ENCODE data around the gene NUBP1. TPM values are rescaled to one million over a fixed set of nuclear protein-coding genes. Genes with fewer than 3 reads are reported as not detected.

The NUBP1 gene
- total and polyA plus RNA-seq, 9 of the 15 experiments (the other 6 are each of a cell fraction or from before 2014, with no cell fraction given) = 17.2 to 55.1 (median 35.6) TPM

DNA sequence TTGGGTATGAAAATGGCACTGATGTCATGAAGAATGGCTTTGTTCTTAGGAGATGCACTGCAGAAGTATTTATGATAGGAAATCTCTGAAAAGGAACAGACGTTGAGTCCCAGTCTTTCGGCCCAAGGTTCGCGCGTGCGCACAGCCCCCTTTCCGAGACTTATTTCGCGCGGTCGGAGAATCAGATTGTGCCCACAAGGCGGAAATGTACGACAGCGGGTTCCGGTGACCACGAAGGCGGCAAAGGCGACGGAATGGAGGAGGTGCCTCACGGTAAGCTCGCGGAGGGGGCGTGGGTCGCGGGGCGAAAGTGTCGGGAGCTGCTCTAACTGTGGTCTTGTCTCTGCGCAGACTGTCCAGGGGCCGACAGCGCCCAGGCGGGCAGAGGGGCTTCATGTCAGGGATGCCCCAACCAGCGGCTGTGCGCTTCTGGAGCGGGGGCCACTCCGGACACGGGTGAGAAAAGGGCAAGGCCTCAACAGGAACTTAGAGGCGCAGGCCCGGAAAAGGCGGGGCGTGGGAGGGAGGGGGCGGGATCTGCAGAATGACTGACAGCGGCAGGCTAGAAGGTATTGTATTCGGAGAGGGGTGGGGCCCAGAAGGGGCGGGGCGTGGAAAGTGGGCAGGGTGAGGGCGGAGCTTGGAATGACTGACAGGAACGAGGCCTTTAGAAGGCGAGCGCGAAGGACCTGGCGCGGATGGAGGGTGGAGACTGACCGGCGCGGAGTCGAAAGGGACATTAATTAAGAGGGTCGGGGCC lies at the start of gene NUBP1 (continued):
- no peak for TF ChIP-seq RAD51 (IDR thresholded peaks at IDR 0.05; ENCODE audit: borderline replicate concordance, low read depth)
- TF ChIP-seq NRF1 (conservative IDR thresholded peaks at IDR 0.05 in 1 of 2, IDR thresholded peaks at IDR 0.05 in 1 of 2) = peak; percentile 96 to 97
- TF ChIP-seq, protein P1, sequence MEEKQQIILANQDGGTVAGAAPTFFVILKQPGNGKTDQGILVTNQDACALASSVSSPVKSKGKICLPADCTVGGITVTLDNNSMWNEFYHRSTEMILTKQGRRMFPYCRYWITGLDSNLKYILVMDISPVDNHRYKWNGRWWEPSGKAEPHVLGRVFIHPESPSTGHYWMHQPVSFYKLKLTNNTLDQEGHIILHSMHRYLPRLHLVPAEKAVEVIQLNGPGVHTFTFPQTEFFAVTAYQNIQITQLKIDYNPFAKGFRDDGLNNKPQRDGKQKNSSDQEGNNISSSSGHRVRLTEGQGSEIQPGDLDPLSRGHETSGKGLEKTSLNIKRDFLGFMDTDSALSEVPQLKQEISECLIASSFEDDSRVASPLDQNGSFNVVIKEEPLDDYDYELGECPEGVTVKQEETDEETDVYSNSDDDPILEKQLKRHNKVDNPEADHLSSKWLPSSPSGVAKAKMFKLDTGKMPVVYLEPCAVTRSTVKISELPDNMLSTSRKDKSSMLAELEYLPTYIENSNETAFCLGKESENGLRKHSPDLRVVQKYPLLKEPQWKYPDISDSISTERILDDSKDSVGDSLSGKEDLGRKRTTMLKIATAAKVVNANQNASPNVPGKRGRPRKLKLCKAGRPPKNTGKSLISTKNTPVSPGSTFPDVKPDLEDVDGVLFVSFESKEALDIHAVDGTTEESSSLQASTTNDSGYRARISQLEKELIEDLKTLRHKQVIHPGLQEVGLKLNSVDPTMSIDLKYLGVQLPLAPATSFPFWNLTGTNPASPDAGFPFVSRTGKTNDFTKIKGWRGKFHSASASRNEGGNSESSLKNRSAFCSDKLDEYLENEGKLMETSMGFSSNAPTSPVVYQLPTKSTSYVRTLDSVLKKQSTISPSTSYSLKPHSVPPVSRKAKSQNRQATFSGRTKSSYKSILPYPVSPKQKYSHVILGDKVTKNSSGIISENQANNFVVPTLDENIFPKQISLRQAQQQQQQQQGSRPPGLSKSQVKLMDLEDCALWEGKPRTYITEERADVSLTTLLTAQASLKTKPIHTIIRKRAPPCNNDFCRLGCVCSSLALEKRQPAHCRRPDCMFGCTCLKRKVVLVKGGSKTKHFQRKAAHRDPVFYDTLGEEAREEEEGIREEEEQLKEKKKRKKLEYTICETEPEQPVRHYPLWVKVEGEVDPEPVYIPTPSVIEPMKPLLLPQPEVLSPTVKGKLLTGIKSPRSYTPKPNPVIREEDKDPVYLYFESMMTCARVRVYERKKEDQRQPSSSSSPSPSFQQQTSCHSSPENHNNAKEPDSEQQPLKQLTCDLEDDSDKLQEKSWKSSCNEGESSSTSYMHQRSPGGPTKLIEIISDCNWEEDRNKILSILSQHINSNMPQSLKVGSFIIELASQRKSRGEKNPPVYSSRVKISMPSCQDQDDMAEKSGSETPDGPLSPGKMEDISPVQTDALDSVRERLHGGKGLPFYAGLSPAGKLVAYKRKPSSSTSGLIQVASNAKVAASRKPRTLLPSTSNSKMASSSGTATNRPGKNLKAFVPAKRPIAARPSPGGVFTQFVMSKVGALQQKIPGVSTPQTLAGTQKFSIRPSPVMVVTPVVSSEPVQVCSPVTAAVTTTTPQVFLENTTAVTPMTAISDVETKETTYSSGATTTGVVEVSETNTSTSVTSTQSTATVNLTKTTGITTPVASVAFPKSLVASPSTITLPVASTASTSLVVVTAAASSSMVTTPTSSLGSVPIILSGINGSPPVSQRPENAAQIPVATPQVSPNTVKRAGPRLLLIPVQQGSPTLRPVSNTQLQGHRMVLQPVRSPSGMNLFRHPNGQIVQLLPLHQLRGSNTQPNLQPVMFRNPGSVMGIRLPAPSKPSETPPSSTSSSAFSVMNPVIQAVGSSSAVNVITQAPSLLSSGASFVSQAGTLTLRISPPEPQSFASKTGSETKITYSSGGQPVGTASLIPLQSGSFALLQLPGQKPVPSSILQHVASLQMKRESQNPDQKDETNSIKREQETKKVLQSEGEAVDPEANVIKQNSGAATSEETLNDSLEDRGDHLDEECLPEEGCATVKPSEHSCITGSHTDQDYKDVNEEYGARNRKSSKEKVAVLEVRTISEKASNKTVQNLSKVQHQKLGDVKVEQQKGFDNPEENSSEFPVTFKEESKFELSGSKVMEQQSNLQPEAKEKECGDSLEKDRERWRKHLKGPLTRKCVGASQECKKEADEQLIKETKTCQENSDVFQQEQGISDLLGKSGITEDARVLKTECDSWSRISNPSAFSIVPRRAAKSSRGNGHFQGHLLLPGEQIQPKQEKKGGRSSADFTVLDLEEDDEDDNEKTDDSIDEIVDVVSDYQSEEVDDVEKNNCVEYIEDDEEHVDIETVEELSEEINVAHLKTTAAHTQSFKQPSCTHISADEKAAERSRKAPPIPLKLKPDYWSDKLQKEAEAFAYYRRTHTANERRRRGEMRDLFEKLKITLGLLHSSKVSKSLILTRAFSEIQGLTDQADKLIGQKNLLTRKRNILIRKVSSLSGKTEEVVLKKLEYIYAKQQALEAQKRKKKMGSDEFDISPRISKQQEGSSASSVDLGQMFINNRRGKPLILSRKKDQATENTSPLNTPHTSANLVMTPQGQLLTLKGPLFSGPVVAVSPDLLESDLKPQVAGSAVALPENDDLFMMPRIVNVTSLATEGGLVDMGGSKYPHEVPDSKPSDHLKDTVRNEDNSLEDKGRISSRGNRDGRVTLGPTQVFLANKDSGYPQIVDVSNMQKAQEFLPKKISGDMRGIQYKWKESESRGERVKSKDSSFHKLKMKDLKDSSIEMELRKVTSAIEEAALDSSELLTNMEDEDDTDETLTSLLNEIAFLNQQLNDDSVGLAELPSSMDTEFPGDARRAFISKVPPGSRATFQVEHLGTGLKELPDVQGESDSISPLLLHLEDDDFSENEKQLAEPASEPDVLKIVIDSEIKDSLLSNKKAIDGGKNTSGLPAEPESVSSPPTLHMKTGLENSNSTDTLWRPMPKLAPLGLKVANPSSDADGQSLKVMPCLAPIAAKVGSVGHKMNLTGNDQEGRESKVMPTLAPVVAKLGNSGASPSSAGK (IDR thresholded peaks at IDR 0.05) = peak; percentile 94
- TF ChIP-seq MXI1 (IDR thresholded peaks at IDR 0.05; ENCODE audit: low read depth, low read length) = peak; percentile 100
- no peak for TF ChIP-seq ZNF282 (CRISPR knock-in tag; IDR thresholded peaks at IDR 0.05)
- no peak for TF ChIP-seq ZNF239 (CRISPR knock-in tag; IDR thresholded peaks at IDR 0.05)
- peak; percentile 88 to 96 for TF ChIP-seq MAZ (CRISPR knock-in tag; conservative IDR thresholded peaks at IDR 0.05 in 1 of 2, IDR thresholded peaks at IDR 0.05 in 1 of 2)
- 0 out of 2 replicates have a peak, but pooled peaks have one; percentile 69 for TF ChIP-seq NR4A1 (CRISPR knock-in tag; IDR thresholded peaks at IDR 0.05)
- TF ChIP-seq NR4A1 (tag; IDR thresholded peaks at IDR 0.05) = no peak
- no peak for TF ChIP-seq HEY1 (CRISPR knock-in tag; IDR thresholded peaks at IDR 0.05; ENCODE audit: borderline replicate concordance)
- TF ChIP-seq KAT7 (CRISPR knock-in tag; IDR thresholded peaks at IDR 0.05; ENCODE audit: borderline replicate concordance) = no peak
- TF ChIP-seq PML (IDR thresholded peaks at IDR 0.05; ENCODE audit: low read length) = peak; percentile 66; the same call in 1 of the 2 replicates
- TF ChIP-seq SUPT5H (IDR thresholded peaks at IDR 0.05) = peak; percentile 98
- no peak for TF ChIP-seq SMARCB1 (IDR thresholded peaks at IDR 0.05; ENCODE audit: insufficient read length, low read depth)
- no peak for TF ChIP-seq NUFIP1 (IDR thresholded peaks at IDR 0.05; ENCODE audit: partially characterized antibody)
- TF ChIP-seq MCM5 (IDR thresholded peaks at IDR 0.05; ENCODE audit: low read depth) = no peak
- TF ChIP-seq GATAD2A (IDR thresholded peaks at IDR 0.05) = no peak
- peak; percentile 82 for TF ChIP-seq KDM5B (IDR thresholded peaks at IDR 0.05; ENCODE audit: insufficient replicate concordance, low read depth, low read length)

Data from K562 (cell line).